GM12878 (cell line): Measurements from ENCODE around the gene UBE2I. TPM values are rescaled to one million over a fixed set of nuclear protein-coding genes. Genes with fewer than 3 reads are reported as not detected.

Experiments
- ASH2L ChIP-seq: fragments of 300-600, 200-600 bp; sonication (generic); IDR thresholded peaks from 2 replicates; pipeline ENCODE4 v1.6.1; 2017; ENCODE audit warnings: low read depth, mild to moderate bottlenecking, borderline replicate concordance
- ATF7 ChIP-seq: fragments of 450-650 bp; IDR thresholded peaks from 2 replicates; pipeline ENCODE4 v1.6.1; 2016; ENCODE audit warnings: low read depth, mild to moderate bottlenecking
- BCL11A ChIP-seq: IDR thresholded peaks from 2 replicates; pipeline ENCODE4 v1.6.1; 2011; ENCODE audit warnings: low read depth, low read length
- BMI1 ChIP-seq: fragments of 450-650 bp; IDR thresholded peaks from 2 replicates; pipeline ENCODE4 v1.6.1; 2016; ENCODE audit warnings: mild to moderate bottlenecking, moderate library complexity, borderline replicate concordance
- BRCA1 ChIP-seq: IDR thresholded peaks from 2 replicates; pipeline ENCODE4 v1.6.1; 2011; ENCODE audit warnings: low read depth, low read length, improper control_type of control experiment
- GABPA ChIP-seq: IDR thresholded peaks from 2 replicates; pipeline ENCODE4 v1.6.1; 2014; ENCODE audit warnings: antibody characterized with exemption, low read depth, mild to moderate bottlenecking, inconsistent platforms
- IKZF1 ChIP-seq: fragments of 450-650 bp; conservative IDR thresholded peaks from 2 replicates; pipeline ENCODE4 v1.6.1; 2017; ENCODE audit warnings: antibody characterized with exemption, mild to moderate bottlenecking
- MTA3 ChIP-seq: IDR thresholded peaks from 2 replicates; pipeline ENCODE4 v1.6.1; 2012; ENCODE audit warnings: low read length, inconsistent platforms, borderline replicate concordance
- SRF ChIP-seq, 2 experiments: IDR thresholded peaks; 2 replicates each; pipeline ENCODE4 v1.6.1; 2011; ENCODE audit warnings: low read depth in 2 of 2, low read length in 2 of 2, mild to moderate bottlenecking in 1 of 2, moderate library complexity in 1 of 2
- SUPT20H ChIP-seq: IDR thresholded peaks from 2 replicates; pipeline ENCODE4 v1.6.1; 2011; ENCODE audit warnings: low read depth, mild to moderate bottlenecking, low read length, moderate library complexity, borderline replicate concordance; ENCODE audit not compliant: control insufficient read depth
- polyA plus RNA-seq, 11 experiments: library from polyadenylated mRNA; depleted of rRNA in 4 of 11; unstranded in 6 of 11; stranded (reverse) in 5 of 11; fragments of >200 nt; fragmentation: Nextera tagmentation in 4 of 11; fragmentation: Illumina TruSeq in 1 of 11; extraction: Ambion mirVana in 4 of 11; extraction: Trizol in 1 of 11; gene quantifications; 1 replicate in 1 of 11; 2 replicates in 10 of 11; pipeline versions ENCODE4 v1.2.1 to v1.2.3, GENCODE V29; 2011 to 2016; ENCODE audit warnings: inconsistent platforms in 2 of 11, missing spikeins in 2 of 11, low read depth in 1 of 11
- total RNA-seq, 4 experiments: library from RNA; depleted of rRNA in 3 of 4; stranded (reverse); fragments of >200 nt in 3 of 4; fragmentation: Illumina TruSeq in 1 of 4; extraction: Trizol in 1 of 4; gene quantifications; 2 replicates each; pipeline versions ENCODE4 v1.2.1 to v1.2.3, GENCODE V29; 2013 to 2021
- TF ChIP-seq, protein P1 (sequence below): IDR thresholded peaks from 2 replicates; pipeline ENCODE4 v1.6.1; 2011; ENCODE audit warnings: borderline replicate concordance, low read depth, mild to moderate bottlenecking, moderate library complexity, low read length; ENCODE audit not compliant: insufficient read depth, poor library complexity, severe bottlenecking
- TF ChIP-seq, protein P2 (sequence below): fragments of 450-650 bp; IDR thresholded peaks from 2 replicates; pipeline ENCODE4 v1.6.1; 2016; ENCODE audit warnings: mild to moderate bottlenecking
- TF ChIP-seq, protein P3 (sequence below): fragments of 450-650 bp; IDR thresholded peaks from 2 replicates; pipeline ENCODE4 v1.6.1; 2016; ENCODE audit warnings: mild to moderate bottlenecking

Gene UBE2I
- total and polyA plus RNA-seq, 10 of the 15 experiments (the other 5 are each of a cell fraction or from before 2014, with no cell fraction given) = 47.5 to 243 (median 194) TPM

DNA sequence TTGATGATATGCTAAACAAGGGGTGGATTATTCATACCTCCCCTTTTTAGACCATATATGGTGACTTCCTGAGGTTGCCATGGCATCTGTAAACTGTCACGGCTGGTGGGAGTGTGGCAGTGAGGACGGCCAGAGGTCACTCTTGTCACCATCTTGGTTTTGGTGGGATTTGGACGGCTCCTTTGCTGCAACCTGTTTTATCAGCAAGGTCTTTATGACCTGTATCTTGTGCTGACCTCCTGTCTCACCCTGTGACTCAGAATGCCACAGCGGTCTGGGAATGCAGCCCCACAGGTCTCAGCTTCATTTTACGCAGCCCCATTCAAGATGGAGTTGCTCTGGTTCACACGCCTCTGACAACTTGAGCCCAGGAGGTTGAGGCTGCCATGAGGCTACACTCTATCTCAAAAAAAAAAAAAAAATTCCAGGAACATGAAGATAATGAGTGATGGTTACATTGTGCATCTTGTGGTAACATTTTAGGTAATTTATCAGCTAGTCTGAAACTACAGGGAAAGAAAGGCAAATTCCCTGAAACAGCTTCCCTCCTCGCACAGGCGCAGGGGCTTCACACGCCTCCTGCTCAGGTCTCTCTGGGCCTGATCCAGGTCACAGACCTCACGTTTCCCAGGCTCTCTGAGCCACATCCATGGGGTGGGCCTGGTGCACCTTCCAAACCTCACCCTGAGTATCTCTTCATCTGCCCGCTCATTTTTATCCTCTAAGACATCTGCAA is 15.3 kb upstream of the UBE2I start (continued):
- TF ChIP-seq, protein P1, sequence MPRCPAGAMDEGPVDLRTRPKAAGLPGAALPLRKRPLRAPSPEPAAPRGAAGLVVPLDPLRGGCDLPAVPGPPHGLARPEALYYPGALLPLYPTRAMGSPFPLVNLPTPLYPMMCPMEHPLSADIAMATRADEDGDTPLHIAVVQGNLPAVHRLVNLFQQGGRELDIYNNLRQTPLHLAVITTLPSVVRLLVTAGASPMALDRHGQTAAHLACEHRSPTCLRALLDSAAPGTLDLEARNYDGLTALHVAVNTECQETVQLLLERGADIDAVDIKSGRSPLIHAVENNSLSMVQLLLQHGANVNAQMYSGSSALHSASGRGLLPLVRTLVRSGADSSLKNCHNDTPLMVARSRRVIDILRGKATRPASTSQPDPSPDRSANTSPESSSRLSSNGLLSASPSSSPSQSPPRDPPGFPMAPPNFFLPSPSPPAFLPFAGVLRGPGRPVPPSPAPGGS = no peak
- TF ChIP-seq MTA3 (no peak), BCL11A (no peak), BMI1 (peak; percentile 58; the same call in 1 of the 2 replicates), ATF7 (no peak), IKZF1 (no peak), SRF (IDR thresholded peaks at IDR 0.05; ENCODE audit: low read depth in 2 of 2, low read length in 2 of 2) (peak in 1 of 2 experiments; percentile 61; a peak in 1 of 4 replicates), SUPT20H (no peak), ASH2L (no peak), GABPA (no peak), BRCA1 (no peak)
- TF ChIP-seq, protein P2, sequence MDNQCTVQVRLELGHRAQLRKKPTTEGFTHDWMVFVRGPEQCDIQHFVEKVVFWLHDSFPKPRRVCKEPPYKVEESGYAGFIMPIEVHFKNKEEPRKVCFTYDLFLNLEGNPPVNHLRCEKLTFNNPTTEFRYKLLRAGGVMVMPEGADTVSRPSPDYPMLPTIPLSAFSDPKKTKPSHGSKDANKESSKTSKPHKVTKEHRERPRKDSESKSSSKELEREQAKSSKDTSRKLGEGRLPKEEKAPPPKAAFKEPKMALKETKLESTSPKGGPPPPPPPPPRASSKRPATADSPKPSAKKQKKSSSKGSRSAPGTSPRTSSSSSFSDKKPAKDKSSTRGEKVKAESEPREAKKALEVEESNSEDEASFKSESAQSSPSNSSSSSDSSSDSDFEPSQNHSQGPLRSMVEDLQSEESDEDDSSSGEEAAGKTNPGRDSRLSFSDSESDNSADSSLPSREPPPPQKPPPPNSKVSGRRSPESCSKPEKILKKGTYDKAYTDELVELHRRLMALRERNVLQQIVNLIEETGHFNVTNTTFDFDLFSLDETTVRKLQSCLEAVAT = no peak
- TF ChIP-seq, protein P3, sequence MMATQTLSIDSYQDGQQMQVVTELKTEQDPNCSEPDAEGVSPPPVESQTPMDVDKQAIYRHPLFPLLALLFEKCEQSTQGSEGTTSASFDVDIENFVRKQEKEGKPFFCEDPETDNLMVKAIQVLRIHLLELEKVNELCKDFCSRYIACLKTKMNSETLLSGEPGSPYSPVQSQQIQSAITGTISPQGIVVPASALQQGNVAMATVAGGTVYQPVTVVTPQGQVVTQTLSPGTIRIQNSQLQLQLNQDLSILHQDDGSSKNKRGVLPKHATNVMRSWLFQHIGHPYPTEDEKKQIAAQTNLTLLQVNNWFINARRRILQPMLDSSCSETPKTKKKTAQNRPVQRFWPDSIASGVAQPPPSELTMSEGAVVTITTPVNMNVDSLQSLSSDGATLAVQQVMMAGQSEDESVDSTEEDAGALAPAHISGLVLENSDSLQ = 0 out of 2 replicates have a peak, but pooled peaks have one; percentile 11
